SK-N-MC (cell line): ENCODE measurements around the gene ALDH16A1.

Source experiments
- EZH2 ChIP-seq: fragments of 200-600 bp; sonication (generic); IDR thresholded peaks from one replicate; pipeline ENCODE4 v1.6.1; 2017; ENCODE audit warnings: antibody characterized with exemption
- POLR2AphosphoS5 ChIP-seq: IDR thresholded peaks from 2 replicates; pipeline ENCODE4 v1.6.1; 2012; ENCODE audit warnings: mild to moderate bottlenecking, low read depth, low read length, borderline replicate concordance

DNA sequence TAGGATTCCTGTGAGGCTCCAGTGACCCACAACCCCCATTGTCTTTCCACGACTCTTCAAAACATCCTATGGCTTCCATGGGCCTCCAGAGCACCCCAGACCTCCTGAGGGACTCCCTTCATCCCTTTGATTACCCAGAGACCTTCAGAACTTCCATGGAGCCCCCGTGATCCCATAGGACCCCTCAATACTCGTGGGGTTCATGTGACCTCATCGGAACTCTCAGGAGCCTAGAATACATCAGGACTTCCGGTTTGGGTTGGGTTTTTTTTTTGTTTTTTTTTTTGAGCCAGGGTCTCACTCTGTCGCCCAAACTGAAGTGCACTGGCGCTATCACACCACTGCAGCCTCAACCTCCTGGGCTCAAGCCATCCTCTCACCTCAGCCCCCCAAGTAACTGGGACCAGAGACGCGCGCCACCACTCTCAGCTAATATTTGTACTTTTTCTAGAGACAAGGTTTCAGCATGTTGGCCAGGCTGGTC, 774 bp downstream of the ALDH16A1 start:
- no peak for TF ChIP-seq POLR2AphosphoS5
- TF ChIP-seq EZH2: no peak
